ENCODE data around the gene ZNF626.
"Not testable (repeated sequence)": the region's sequence is repeated elsewhere in the genome, so short reads cannot be mapped to it uniquely, and the experiment has no call there.

ZNF626 gene

DNA sequence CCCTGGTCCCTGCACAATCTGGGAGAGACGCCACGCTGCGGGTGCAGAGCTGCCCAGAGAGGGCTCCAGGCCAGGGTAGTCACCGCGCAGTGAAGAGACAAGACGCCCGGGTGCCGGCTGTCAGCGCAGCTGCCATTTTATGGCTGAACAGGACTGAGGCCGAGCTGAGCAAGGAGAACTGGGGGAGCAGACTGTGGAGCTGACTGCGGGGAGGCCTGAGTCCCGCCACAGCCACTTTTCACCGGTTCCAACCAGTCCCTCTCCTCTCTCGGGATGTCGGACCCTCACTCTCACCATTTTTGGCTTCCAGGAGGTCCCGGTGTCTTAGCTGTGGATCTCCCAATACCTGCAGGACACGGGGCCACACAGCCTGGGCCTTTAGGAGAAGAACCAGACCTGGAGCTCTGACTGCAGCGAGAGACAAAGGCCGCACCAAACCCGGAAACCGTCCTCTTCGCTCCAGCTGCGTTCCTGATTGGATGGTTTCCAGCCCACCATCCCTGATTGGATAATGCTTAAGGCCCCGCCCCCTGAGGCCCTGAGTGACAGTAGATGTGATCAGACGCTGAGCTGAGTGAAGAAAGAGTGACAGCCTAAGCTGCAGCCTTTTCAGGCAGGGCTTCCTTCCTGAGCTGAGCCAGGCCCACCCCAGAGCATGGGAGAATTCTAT, at the start of gene ZNF626:
Gene ZNF626, minus strand, starts transcription at position 422 of the 670 bp plus-strand sequence. Its CDS starts 125 bp downstream, at position 297.
- H3K9me3 Mint-ChIP-seq (ENCODE audit: low read depth) = no peaks in the 10 kb centered on the region
- H3K27ac Mint-ChIP-seq = peak within 1 kb of the TSS; percentile 93
- peaks cover 26% of the 10 kb centered on the region for H3K4me1 Mint-ChIP-seq (ENCODE audit: low read depth)
- no peaks in the 10 kb centered on the region for H3K27me3 Mint-ChIP-seq
- peak within 1 kb of the TSS; percentile 96 for H3K4me3 Mint-ChIP-seq
- peaks cover 33% of the 10 kb centered on the region for H3K36me3 Mint-ChIP-seq

DNA sequence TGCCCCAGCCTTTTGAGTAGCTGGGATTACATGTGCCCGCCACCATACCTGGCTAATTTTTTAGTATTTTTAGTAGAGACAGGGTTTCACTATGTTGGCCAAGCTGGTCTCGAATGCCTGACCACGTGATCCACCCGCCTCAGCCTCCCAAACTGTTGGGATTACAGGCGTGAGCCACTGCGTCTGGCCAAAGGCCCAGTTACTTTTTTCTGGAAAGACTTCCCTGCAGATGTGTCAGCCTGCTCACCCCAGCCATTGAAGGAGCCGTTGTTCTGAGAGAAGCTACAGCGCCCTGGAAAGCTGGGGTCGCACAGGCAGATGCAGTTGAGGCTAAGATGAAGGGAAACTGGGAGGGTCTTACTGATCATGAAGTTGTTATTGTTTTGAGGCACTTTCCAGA, 7.9 kb upstream of the ZNF626 start:
- Mint-ChIP-seq H3K27ac (no peak overlapping the region), H3K9me3 (ENCODE audit: low read depth) (peaks cover 5% of the 10 kb centered on the region), H3K36me3 (no peaks in the 10 kb centered on the region), H3K4me1 (ENCODE audit: low read depth) (peaks cover 3% of the 10 kb centered on the region), H3K27me3 (peaks cover 2% of the 10 kb centered on the region), H3K4me3 (no peak overlapping the region)

DNA sequence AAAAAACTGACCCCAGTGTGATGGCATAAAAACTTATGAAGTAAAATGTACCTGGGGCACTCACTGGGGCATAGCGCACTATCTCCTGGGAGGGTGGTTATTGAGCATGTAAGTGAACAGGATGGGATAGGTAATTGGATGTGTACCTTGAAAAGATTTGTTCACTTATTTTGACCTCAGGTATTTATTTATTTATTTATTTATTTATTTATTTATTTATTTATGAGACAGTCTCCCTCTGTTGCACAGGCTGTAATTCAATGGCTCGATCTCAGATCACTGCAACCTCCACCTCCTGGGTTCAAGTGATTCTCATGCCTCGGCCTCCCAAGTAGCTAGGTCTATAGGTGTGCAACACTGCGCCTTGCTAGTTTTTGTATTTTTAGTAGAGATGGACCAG, 5.9 kb upstream of the ZNF626 start:
- Mint-ChIP-seq H3K4me3 (no peak overlapping the region), H3K4me1 (ENCODE audit: low read depth) (peaks cover 10% of the 10 kb centered on the region), H3K27ac (no peak overlapping the region), H3K9me3 (ENCODE audit: low read depth) (no peaks in the 10 kb centered on the region), H3K36me3 (peaks cover 3% of the 10 kb centered on the region), H3K27me3 (peaks cover 2% of the 10 kb centered on the region)

DNA sequence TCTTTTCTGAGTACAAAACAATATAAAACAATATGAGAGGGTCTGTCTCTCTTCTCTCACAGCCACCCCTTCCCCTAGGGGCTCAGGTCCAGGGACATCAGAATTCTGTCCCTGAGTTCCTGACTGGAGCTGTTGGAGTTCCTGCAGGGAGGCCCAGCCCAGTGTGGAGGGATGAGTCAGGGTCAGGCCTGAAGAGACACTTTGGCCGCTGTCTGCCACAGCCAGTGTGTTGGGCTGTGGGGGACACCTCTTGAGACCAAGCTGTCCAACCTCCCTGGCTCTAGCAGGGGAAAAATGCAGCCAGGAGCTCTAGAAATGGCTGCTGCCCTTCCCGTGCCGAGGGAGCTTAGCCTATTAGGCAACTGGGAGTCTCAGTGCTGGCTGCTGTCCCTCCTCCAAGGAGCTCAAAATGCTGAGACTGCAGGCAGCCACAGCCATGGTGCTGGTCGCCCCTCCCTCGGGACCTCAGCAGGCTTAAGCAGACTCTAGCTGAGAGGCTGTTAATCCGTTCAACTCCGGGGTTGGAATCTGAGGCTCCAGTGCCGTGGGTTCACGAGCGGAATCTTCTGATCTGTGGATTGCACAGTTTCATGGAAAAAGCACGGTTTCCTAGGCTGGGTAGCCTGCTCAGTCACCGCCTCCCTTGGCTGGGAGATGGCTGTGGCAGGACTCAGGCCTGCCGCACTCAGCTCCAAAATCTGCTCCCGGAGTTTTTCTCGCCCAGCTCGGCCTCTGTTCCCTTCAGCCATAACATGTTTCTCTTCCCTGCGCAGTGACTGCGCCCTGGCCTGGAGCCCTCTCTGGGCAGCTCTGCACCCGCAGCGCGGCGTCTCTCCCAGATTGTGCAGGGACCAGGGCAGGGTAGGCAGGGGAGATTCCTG, 3.8 kb upstream of the ZNF626 start:
- H3K4me3 Mint-ChIP-seq = peak overlapping the region; percentile 17
- peaks cover 10% of the 10 kb centered on the region for H3K36me3 Mint-ChIP-seq
- H3K4me1 Mint-ChIP-seq (ENCODE audit: low read depth) = peaks cover 19% of the 10 kb centered on the region
- H3K9me3 Mint-ChIP-seq (ENCODE audit: low read depth) = no peaks in the 10 kb centered on the region
- H3K27ac Mint-ChIP-seq = no peak overlapping the region
- H3K27me3 Mint-ChIP-seq = peaks cover 2% of the 10 kb centered on the region

DNA sequence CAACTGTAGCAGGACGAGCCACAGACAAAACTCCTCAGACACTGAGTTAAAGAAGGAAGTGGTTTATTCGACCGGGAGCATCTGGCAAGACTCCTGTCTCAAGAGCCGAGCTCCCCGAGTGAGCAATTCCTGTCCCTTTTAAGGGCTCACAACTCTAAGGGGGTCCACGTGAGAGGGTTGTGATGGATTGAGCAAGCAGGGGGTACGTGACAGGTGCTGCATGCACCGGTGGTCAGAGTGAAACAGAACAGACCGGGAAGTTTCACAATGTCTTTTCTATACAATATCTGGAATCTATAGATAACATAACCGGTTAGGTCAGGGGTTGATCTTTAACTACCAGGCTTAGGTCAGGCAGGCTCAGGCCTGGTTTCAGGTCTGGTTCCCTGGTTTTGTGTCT, 3.1 kb upstream of the ZNF626 start:
- peaks cover 12% of the 10 kb centered on the region for H3K36me3 Mint-ChIP-seq
- H3K4me1 Mint-ChIP-seq (ENCODE audit: low read depth) = peaks cover 19% of the 10 kb centered on the region
- not testable (repeated sequence) for H3K27ac Mint-ChIP-seq; H3K27me3 Mint-ChIP-seq; H3K9me3 Mint-ChIP-seq (ENCODE audit: low read depth)
- peak overlapping the region; percentile 17 for H3K4me3 Mint-ChIP-seq

DNA sequence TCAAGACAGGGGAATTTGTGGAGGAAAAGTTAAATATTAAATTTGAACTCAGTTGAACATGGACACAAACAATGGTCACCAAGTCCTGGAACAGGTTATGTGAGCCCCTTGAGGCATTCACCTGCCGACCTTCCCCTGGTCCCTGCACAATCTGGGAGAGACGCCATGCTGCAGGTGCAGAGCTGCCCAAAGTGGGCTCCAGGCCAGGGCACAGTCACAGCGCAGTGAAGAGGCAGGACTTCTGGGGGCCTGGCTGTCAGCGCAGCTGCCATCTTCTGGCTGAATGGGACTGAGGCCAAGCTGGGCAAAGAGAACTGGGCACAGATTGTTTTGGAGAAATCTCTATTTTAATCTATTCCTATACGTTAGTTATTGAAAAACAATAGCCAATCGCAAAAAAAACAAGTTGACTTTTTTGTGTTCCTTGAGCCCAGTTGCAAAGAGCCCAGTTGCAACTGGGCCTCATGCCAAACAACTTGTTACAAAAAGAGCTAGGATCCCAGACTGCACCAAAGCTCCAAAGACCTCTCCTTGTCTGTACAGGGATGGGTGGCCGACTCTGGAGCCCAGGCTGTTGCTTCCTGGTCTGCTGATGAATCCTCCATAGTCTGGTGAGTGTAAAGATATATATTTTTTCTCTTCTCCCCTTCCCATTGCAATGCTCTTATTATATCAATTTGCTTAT, 1.2 kb upstream of the ZNF626 start:
- H3K4me1 Mint-ChIP-seq (ENCODE audit: low read depth) = peaks cover 26% of the 10 kb centered on the region
- H3K36me3 Mint-ChIP-seq = peaks cover 24% of the 10 kb centered on the region
- H3K9me3 Mint-ChIP-seq (ENCODE audit: low read depth) = no peaks in the 10 kb centered on the region
- H3K4me3 Mint-ChIP-seq = no peak overlapping the region
- H3K27ac Mint-ChIP-seq = no peak overlapping the region
- no peaks in the 10 kb centered on the region for H3K27me3 Mint-ChIP-seq

DNA sequence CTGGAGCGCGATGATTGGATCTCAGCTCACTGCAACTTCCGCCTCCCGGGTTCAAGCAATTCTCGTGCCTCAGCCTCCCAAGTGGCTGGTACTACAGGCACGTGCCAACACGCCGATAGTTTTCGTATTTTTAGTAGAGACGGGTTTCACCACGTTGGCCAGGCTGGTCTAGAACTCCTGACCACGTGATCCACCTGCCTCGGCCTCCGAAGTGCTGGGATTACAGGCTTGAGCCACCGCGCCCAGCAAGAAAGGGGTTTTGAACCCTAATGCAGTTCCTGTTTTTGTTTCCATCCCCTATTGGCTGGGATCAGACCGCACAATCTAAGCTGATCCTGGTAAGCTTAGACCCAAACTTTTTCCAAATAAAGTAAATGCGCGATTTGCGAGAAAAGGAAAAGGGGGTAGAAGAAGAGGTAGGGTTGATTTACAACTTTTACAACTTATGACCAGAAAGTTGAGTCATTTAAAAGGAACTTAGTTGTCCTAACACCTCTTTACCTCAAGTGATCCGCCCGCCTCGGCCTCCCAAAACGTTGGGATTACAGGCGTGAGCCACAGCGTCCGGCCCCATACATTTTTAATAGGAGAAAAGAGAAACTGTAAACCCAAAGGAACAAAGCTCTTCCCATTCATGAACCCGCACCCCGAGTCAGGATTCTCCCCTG, 764 bp downstream of the ZNF626 start:
- H3K9me3 Mint-ChIP-seq (ENCODE audit: low read depth) = no peaks in the 10 kb centered on the region
- H3K27me3 Mint-ChIP-seq = no peaks in the 10 kb centered on the region
- H3K4me3 Mint-ChIP-seq = peak overlapping the region; percentile 96
- H3K4me1 Mint-ChIP-seq (ENCODE audit: low read depth) = peaks cover 26% of the 10 kb centered on the region
- H3K27ac Mint-ChIP-seq = peak overlapping the region; percentile 93
- peaks cover 39% of the 10 kb centered on the region for H3K36me3 Mint-ChIP-seq

DNA sequence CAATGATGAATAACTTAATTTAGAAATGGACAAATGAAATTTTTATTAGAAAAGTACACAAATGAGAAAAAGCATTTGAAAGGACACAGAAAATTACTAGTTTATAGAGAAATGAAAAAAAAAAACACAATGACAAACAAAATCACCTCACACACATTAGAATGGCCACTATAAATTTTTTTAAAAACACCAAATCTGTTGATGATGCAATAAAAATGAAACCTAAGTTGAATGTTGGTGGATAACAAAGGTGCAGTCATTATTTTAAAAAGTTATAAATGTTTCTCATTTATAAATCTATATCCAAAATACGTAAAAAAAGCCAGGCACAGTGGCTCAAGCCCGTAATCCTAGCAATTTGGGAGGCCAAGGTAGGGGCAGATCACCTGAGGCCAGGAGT, 20.8 kb downstream of the ZNF626 start:
- Mint-ChIP-seq H3K27ac (no peak overlapping the region), H3K4me3 (no peak overlapping the region), H3K9me3 (ENCODE audit: low read depth) (peaks cover 6% of the 10 kb centered on the region), H3K36me3 (peaks cover 48% of the 10 kb centered on the region), H3K27me3 (no peaks in the 10 kb centered on the region), H3K4me1 (ENCODE audit: low read depth) (no peaks in the 10 kb centered on the region)

DNA sequence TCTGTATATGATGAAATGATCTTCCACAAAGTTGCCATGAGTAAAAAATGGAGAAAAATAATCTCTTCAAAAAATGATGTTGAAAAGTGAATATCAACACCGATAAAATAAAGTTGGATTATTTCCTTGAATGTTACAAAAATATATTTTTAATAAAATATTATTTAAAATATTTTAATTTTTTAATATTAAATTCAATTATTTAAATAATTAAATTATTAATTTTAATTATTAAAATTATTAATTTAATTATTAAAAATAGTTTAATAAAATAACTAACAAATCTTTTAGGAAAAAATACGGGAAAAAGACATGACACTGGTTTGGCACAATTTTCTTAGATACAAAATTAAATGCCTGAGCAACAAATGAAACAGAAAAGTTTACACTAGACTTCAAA, 21.3 kb downstream of the ZNF626 start:
- H3K36me3 Mint-ChIP-seq = peaks cover 44% of the 10 kb centered on the region

DNA sequence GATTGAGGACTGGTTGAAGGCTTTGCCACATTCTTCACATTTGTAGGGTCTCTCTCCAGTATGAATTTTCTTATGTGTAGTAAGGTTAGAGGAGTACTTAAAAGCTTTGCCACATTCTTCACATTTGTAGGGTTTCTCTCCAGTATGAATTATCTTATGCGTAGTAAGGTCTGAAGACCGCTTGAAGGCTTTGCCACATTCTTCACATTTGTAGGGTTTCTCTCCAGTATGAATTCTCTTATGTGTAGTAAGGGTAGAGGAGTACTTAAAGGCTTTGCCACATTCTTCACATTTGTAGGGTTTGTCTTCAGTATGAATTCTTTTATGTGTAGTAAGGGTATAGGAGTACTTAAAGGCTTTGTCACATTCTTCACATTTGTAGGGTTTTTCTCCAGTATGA, 36.8 kb downstream of the ZNF626 start:
- H3K27me3 Mint-ChIP-seq, H3K4me3 Mint-ChIP-seq: not testable (repeated sequence)
- peaks cover 11% of the 10 kb centered on the region for H3K9me3 Mint-ChIP-seq (ENCODE audit: low read depth)

More for the DNA sequence above, 21.3 kb downstream of the ZNF626 start:
- H3K9me3 Mint-ChIP-seq (ENCODE audit: low read depth) = peaks cover 7% of the 10 kb centered on the region
- no peaks in the 10 kb centered on the region for H3K27me3 Mint-ChIP-seq
- H3K4me1 Mint-ChIP-seq (ENCODE audit: low read depth) = no peaks in the 10 kb centered on the region
- H3K27ac Mint-ChIP-seq = no peak overlapping the region
- no peak overlapping the region for H3K4me3 Mint-ChIP-seq

DNA sequence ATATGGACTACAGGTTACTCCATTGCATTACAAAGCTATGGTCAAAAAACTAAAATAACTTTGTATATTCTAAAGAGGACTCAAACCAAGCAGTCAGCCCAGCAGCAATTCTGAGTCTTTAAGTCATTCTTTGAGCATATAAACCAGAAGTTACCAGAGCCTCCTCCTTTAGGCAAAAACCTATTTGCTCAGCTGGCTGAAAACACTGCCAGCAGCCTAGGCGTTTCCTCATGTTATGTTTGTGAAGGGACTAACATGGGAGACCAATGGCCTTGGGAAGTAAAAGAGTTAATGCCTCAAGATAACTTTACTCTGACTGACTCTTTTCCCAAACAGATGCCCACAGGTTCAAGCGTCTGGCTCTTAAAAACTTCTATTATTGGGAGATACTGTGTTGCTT, 45.3 kb downstream of the ZNF626 start:
- Mint-ChIP-seq H3K27me3 (peaks cover 2% of the 10 kb centered on the region), H3K9me3 (ENCODE audit: low read depth) (peaks cover 16% of the 10 kb centered on the region), H3K36me3 (peaks cover 15% of the 10 kb centered on the region), H3K27ac (no peak overlapping the region), H3K4me3 (no peak overlapping the region), H3K4me1 (ENCODE audit: low read depth) (peaks cover 5% of the 10 kb centered on the region)

More for the DNA sequence above, 36.8 kb downstream of the ZNF626 start:
- H3K4me1 Mint-ChIP-seq (ENCODE audit: low read depth); H3K27ac Mint-ChIP-seq: not testable (repeated sequence)
- peaks cover 18% of the 10 kb centered on the region for H3K36me3 Mint-ChIP-seq

DNA sequence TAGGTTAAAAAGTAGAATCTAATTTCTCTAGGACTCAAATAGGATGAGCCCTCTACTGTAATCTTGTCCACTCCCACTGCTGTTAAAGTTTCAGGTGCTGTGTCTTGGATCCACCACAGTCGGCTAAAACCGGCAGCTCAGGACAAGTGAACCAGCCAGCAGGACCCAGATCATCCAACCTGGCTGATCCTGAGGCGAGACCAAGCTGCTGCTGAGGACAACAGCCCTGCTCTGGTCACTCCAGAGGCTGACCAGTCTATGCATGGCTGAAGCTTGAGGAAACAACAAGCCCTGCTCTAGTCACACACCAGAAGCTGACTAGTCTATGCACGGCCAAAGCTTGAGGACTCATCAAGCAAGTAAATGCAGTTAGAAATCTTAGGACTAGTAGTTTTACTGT, 46.4 kb downstream of the ZNF626 start:
- not testable (repeated sequence) for H3K4me3 Mint-ChIP-seq; H3K4me1 Mint-ChIP-seq (ENCODE audit: low read depth); H3K27ac Mint-ChIP-seq; H3K27me3 Mint-ChIP-seq
- peaks cover 16% of the 10 kb centered on the region for H3K9me3 Mint-ChIP-seq (ENCODE audit: low read depth)
- H3K36me3 Mint-ChIP-seq = peaks cover 17% of the 10 kb centered on the region

DNA sequence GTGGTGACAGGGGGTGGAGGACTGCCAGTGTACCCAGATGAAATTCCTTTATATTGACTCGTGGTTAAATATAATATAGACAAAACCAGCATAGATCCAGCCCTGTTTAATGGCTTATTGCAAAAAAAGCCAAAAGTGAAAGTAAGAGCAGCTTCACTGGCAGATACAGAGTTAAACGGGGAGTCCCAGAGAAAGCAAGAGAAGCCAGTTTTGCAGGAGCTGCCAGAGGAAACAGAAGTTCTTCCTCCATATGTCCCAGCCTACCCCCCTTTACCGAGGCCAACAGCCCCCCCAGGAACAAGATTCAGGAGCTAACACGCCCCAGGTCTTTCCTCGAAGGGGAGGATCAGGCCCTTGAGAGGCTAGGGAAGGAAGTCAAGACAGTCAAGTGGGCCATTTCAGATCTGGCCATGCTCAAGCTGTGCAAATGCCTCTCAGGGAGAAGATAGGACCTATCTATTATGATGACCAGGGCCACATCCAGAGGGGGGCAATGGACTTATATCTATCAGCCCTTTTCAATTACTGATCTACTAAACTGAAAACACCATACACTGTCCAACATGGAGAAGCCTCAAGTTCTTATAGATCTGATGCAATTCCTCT, 48.6 kb downstream of the ZNF626 start:
- Mint-ChIP-seq H3K9me3 (ENCODE audit: low read depth) (peaks cover 19% of the 10 kb centered on the region), H3K27me3 (peaks cover 2% of the 10 kb centered on the region), H3K27ac (no peak overlapping the region), H3K4me1 (ENCODE audit: low read depth) (peaks cover 5% of the 10 kb centered on the region), H3K4me3 (no peak overlapping the region), H3K36me3 (peaks cover 19% of the 10 kb centered on the region)

DNA sequence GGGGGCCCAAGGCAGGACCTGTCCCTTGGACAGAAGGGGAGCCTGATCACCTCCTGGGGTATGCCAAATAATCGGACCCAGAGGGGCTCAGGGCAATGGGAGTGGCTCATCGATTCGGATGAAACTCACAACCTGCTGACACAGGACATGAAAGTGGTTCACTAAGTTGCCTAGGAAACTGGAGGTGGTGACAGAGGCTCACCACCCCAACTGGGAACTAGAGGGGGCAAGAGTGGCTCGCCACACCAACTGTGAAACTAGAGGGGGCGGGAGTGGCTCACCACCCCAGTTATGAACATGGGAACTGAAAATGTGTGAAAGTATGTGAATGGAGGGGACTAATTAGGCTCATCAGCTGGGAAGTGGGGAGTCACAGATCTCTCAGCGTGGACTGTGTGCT, 49.5 kb downstream of the ZNF626 start:
- Mint-ChIP-seq H3K27ac (no peak overlapping the region), H3K4me3 (no peak overlapping the region), H3K9me3 (ENCODE audit: low read depth) (peaks cover 19% of the 10 kb centered on the region)

More for the DNA sequence above, 49.5 kb downstream of the ZNF626 start:
- Mint-ChIP-seq H3K4me1 (ENCODE audit: low read depth) (peaks cover 5% of the 10 kb centered on the region), H3K27me3 (peaks cover 2% of the 10 kb centered on the region), H3K36me3 (peaks cover 19% of the 10 kb centered on the region)

Data from activated naive CD8-positive, alpha-beta T cell (primary cell).